BLaER1 treated with 17β-estradiol and CSF1 and Interleukin-3, amounts not matched to agents 10 nM and 100 nM (cell line): ENCODE results near the gene TGM5.
A peak's percentile ranks its signal among the peaks of the same experiment; 100 is the strongest.

ENCODE experiments used
- H3K27ac ChIP-seq, 11 experiments: shearing (Covaris generic); formaldehyde crosslinking; 2 replicates each; pipeline ENCODE4 v1.8.1; 2022
- H3K27me3 ChIP-seq, 11 experiments: shearing (Covaris generic); formaldehyde crosslinking; 2 replicates each; pipeline ENCODE4 v1.8.1; 2022
- H3K36me3 ChIP-seq, 11 experiments: shearing (Covaris generic); formaldehyde crosslinking; 2 replicates each; pipeline ENCODE4 v1.8.1; 2022
- H3K4me1 ChIP-seq, 10 experiments: shearing (Covaris generic); formaldehyde crosslinking; 2 replicates each; pipeline ENCODE4 v1.8.1; 2022
- H3K4me2 ChIP-seq, 11 experiments: shearing (Covaris generic); formaldehyde crosslinking; 2 replicates each; pipeline ENCODE4 v1.8.1; 2022
- H3K4me3 ChIP-seq, 10 experiments: shearing (Covaris generic); formaldehyde crosslinking; 2 replicates each; pipeline ENCODE4 v1.8.1; 2022
- H3K9ac ChIP-seq, 11 experiments: shearing (Covaris generic); formaldehyde crosslinking; 2 replicates each; pipeline ENCODE4 v1.8.1; 2022
- H3K9me3 ChIP-seq, 11 experiments: shearing (Covaris generic); formaldehyde crosslinking; replicated peaks in 1 of 11; 2 replicates each; pipeline ENCODE4 v1.8.1; 2022
- H4K20me1 ChIP-seq, 11 experiments: shearing (Covaris generic); formaldehyde crosslinking; 2 replicates each; pipeline ENCODE4 v1.8.1; 2022
- Cebpa-rat ChIP-seq, 11 experiments: shearing (Covaris generic); IDR thresholded peaks; 2 replicates each; pipeline ENCODE4 v1.8.1; 2022

TGM5 gene

DNA sequence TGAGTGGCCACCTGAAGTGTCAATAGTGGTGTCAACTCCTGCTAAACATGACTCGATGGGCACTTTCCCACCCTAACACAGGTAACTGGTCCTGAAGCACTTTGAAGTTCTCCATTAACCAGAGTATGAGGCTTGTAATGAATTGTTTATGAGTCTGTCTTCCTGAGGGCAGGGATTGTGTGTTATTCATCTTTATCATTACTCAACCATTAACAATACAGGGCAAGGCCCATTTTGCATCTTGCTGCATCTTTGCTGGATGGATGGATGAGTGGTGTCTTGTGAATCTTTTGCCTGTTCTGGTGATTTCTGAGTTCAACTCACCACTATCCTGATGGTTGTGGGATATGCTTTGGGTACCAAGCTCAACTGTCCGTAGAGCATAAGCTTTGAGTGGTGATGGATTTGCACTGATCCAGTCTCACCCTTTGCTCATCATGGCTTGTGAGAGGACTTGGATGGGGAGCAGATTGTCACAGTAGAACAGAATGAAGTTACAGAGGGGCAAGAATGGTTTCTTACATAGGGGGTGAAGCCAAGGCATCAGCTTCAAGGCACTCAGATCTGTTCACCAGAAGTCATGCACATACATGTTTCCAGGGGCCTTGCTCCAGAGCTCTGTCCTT lies 23.6 kb downstream of the TGM5 start:
- Histone ChIP-seq H3K27me3 (peaks cover 0 to 82% (median 0%) of the 10 kb centered on the region in 11 experiments; a peak in 8 of 22 replicates), H3K36me3 (no peaks in the 10 kb centered on the region), H3K27ac (no peak overlapping the region), H3K4me2 (no peak overlapping the region), H3K4me3 (no peak overlapping the region), H3K9me3 (peaks cover 0 to 6% (median 0%) of the 10 kb centered on the region in 11 experiments; a peak in 2 of 22 replicates), H3K4me1 (peaks cover 21 to 32% (median 22%) of the 10 kb centered on the region in 10 experiments), H3K9ac (no peak overlapping the region), H4K20me1 (peaks cover 0 to 26% (median 0%) of the 10 kb centered on the region in 11 experiments; a peak in 4 of 22 replicates)
- TF ChIP-seq Cebpa-rat (IDR thresholded peaks at IDR 0.05) = no peak

DNA sequence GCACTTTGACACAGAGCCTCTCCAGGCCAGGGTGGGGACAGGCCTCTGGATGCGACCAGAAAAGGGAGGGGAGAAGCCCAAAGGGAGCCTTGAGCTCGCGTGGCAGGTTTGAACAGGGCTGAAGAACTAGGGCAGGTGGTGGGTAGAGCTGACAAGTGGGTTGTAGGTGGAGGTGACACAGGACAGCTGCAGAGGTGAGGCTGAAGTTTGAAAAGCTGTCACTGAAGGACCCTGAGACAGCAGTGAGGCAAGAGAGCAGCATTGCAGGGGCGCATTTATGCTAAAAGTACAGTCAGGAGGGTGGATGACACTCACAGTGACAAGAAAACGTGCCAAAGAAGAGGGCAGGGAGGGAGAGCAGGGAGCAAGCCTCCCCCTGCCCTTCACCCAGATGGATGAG lies 24.1 kb downstream of the TGM5 start:
- peaks cover 0 to 87% (median 0%) of the 10 kb centered on the region in 11 experiments; a peak in 8 of 22 replicates for H3K27me3 ChIP-seq
- H3K9ac ChIP-seq = no peak overlapping the region
- H3K9me3 ChIP-seq = peaks cover 0 to 6% (median 0%) of the 10 kb centered on the region in 11 experiments; a peak in 2 of 22 replicates
- H3K4me3 ChIP-seq = no peak overlapping the region
- peaks cover 0 to 31% (median 0%) of the 10 kb centered on the region in 11 experiments; a peak in 4 of 22 replicates for H4K20me1 ChIP-seq
- H3K4me2 ChIP-seq = no peak overlapping the region
- H3K4me1 ChIP-seq = peaks cover 27 to 37% (median 28%) of the 10 kb centered on the region in 10 experiments
- no peaks in the 10 kb centered on the region for H3K36me3 ChIP-seq
- no peak for TF ChIP-seq Cebpa-rat (IDR thresholded peaks at IDR 0.05)
- H3K27ac ChIP-seq = no peak overlapping the region

DNA sequence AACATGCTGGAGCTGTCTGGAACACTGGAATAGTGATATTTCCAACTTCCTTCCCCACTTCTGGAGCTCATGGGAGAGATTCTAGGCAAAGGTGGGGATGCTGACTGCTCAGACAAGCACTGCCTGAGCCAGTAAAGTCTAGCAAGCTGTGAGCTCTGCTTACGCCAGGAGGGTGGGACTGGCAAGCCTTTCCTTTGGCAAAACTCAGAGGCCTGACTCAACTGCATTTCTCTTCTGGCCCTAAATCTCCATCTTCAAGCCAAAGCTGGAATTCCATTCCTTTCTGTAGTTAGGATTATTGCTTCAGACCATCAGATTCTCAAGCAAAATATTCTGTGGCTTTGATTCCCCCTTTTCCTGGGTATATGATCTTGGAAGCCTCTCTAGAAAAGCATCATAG lies 25.6 kb downstream of the TGM5 start:
- Histone ChIP-seq H3K4me2 (no peak overlapping the region), H3K36me3 (no peaks in the 10 kb centered on the region), H3K27ac (no peak overlapping the region), H4K20me1 (peaks cover 0 to 41% (median 0%) of the 10 kb centered on the region in 11 experiments; a peak in 5 of 22 replicates), H3K4me3 (no peak overlapping the region), H3K9me3 (no peaks in the 10 kb centered on the region), H3K9ac (no peak overlapping the region), H3K27me3 (peaks cover 0 to 92% (median 0%) of the 10 kb centered on the region in 11 experiments; a peak in 8 of 22 replicates), H3K4me1 (peaks cover 37 to 44% (median 42%) of the 10 kb centered on the region in 10 experiments)
- TF ChIP-seq Cebpa-rat (IDR thresholded peaks at IDR 0.05) = no peak

DNA sequence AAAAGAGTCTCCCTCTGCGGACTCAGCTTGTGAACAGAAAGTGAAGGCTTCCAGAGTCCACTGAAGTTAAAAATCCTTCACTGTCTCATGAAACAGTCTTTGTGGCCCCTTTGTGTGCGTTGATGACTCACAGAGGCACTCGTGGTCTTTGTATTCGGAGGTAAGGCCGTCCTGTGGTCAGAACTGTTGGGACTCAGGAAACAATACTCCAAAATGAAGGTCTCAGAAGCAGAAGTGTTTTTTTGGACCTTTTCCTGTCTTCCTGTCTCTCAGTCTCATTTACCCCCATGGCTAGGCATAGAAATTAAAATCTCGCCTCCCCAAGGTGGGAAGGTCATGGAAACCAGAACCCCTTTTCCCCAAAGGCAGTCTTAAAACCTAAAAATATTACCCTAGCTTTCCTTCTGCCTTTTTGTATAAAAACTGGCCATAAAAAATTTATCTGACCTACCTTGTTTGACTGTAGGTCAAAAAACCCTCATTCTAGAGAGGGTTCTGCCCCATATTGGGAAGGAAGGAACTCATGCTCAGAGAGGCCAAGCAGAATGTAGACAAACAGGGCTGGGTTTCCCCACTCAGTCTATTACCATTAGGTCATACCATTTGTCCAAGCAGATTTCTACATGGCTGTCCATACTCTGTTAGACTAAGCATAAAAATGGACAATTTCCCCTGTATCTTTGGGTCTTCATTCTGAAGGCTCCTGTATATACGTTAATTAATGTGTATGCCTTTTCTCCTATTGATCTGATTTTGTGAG lies 26.8 kb downstream of the TGM5 start:
- H3K4me2 ChIP-seq = peak overlapping the region; percentile 60 to 90 (median 76)

DNA sequence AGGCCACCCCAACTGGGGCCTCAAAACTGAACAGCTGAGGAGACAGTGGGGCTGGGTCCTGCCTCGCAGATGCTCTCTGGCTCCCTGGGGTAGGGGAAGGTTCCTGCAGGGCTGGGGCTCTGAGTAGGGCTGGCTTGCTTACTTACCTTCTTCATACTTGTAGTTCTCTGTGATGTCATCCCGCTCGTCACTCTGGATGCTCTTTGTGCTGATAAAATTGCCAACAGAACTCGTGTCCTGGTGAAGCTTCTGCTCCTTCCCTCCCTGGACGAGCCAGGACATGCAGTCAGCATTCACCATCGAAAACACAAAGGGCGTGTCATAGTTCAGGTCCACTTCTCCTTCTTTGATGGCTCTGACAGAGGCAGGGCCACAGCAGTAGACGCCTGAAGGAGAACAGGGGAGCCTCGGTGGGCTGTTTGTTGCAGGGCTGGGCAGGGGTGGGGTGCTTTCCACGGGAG lies 28.0 kb downstream of the TGM5 start:
- Histone ChIP-seq H3K4me1 (peaks cover 40 to 67% (median 59%) of the 10 kb centered on the region in 10 experiments), H3K9me3 (no peaks in the 10 kb centered on the region), H3K27me3 (peaks cover 0 to 92% (median 0%) of the 10 kb centered on the region in 11 experiments; a peak in 8 of 22 replicates), H3K4me3 (no peak overlapping the region), H4K20me1 (peaks cover 0 to 61% (median 0%) of the 10 kb centered on the region in 11 experiments; a peak in 5 of 22 replicates), H3K9ac (0 out of 22 replicates have a peak overlapping the region, but pooled peaks of 1 of the 11 experiments have one; percentile 39), H3K36me3 (no peaks in the 10 kb centered on the region), H3K4me2 (peak overlapping the region; percentile 60 to 90 (median 76)), H3K27ac (no peak overlapping the region)
- no peak for TF ChIP-seq Cebpa-rat (IDR thresholded peaks at IDR 0.05)

More for the DNA sequence above, 26.8 kb downstream of the TGM5 start:
- H3K27ac ChIP-seq = peak overlapping the region in 3 of 11 experiments; percentile 9 to 22 (median 14); a peak in 3 of 22 replicates
- H3K36me3 ChIP-seq = no peaks in the 10 kb centered on the region
- H3K4me3 ChIP-seq = peak overlapping the region in 1 of 10 experiments; percentile 9; a peak in 1 of 20 replicates
- H3K9ac ChIP-seq = 0 out of 22 replicates have a peak overlapping the region, but pooled peaks of 1 of the 11 experiments have one; percentile 37
- no peak for TF ChIP-seq Cebpa-rat (IDR thresholded peaks at IDR 0.05)
- H3K4me1 ChIP-seq = peaks cover 40 to 55% (median 53%) of the 10 kb centered on the region in 10 experiments
- peaks cover 0 to 93% (median 0%) of the 10 kb centered on the region in 11 experiments; a peak in 8 of 22 replicates for H3K27me3 ChIP-seq
- H4K20me1 ChIP-seq = peaks cover 0 to 51% (median 0%) of the 10 kb centered on the region in 11 experiments; a peak in 5 of 22 replicates
- no peaks in the 10 kb centered on the region for H3K9me3 ChIP-seq

DNA sequence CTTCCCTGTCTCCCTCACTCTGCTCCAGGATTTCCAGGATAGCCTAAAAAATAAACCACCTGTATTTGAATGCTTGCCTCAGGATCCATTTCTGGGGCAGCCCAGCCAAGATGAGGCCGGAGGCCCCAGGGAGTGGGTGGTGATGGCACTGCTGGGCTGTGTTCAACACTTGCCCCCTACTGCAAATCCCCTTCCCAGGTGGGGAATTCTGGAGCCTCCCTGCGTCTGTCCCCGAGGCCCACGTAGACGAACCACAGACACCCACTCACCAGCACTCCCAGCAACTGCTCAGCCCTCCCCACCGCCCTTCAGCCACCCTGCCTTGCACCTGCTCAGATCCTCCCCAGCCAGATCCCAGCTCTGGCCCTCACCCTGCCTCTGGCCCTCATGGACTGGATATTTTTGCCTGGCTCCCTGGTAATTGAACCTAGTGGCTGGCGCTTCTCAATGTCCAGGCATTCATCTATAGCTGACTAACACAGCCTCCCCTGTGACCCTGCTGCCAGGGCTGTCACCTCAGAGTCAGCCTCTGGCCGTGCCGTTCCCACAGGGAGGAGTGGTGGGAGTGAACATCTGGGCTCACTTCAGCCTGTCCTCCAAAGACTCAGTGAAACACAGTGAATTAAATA lies 28.8 kb downstream of the TGM5 start:
- peaks cover 0 to 65% (median 0%) of the 10 kb centered on the region in 11 experiments; a peak in 5 of 22 replicates for H4K20me1 ChIP-seq
- no peaks in the 10 kb centered on the region for H3K9me3 ChIP-seq
- peaks cover 0 to 91% (median 0%) of the 10 kb centered on the region in 11 experiments; a peak in 8 of 22 replicates for H3K27me3 ChIP-seq
- 0 out of 20 replicates have a peak overlapping the region, but pooled peaks of 1 of the 10 experiments have one; percentile 5 for H3K4me3 ChIP-seq
- peak overlapping the region in 1 of 11 experiments; percentile 39; a peak in 1 of 22 replicates for H3K9ac ChIP-seq
- no peaks in the 10 kb centered on the region for H3K36me3 ChIP-seq
- TF ChIP-seq Cebpa-rat (IDR thresholded peaks at IDR 0.05) = no peak
- peak overlapping the region; percentile 60 to 90 (median 76); a peak in 20 of 22 replicates for H3K4me2 ChIP-seq
- no peak overlapping the region for H3K27ac ChIP-seq
- peaks cover 40 to 74% (median 66%) of the 10 kb centered on the region in 10 experiments for H3K4me1 ChIP-seq

DNA sequence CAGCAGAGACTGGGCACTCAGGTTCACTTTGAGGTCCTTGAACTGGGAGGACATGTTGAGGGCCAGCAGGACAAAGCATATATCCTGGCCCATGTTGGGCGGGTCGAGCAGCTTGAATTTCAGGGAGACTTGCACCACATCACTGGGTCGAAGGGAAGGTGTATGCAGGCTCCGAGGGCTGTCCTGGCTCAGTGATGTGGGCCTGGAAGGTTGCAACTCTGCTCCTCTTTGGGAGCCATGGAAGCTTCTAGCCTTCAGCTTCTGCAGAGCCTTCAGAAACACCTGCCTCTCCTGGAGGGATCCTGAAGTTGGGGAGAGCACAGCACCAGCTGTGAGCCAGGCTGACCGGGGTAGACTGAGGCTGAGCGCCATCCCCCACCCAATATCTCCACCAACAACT lies 31.2 kb downstream of the TGM5 start:
- peak overlapping the region in 1 of 11 experiments; percentile 49; a peak in 1 of 22 replicates for H3K27ac ChIP-seq
- H3K36me3 ChIP-seq = no peaks in the 10 kb centered on the region
- TF ChIP-seq Cebpa-rat (IDR thresholded peaks at IDR 0.05) = no peak
- no peak overlapping the region for H3K4me3 ChIP-seq
- H3K4me2 ChIP-seq = peak overlapping the region in 9 of 11 experiments; percentile 56 to 90 (median 78); a peak in 16 of 22 replicates
- H4K20me1 ChIP-seq = peaks cover 0 to 62% (median 0%) of the 10 kb centered on the region in 11 experiments; a peak in 5 of 22 replicates
- H3K9ac ChIP-seq = no peak overlapping the region
- H3K27me3 ChIP-seq = peaks cover 0 to 80% (median 0%) of the 10 kb centered on the region in 11 experiments; a peak in 8 of 22 replicates
- peaks cover 40 to 74% (median 66%) of the 10 kb centered on the region in 10 experiments for H3K4me1 ChIP-seq
- no peaks in the 10 kb centered on the region; a peak in 1 of 22 replicates for H3K9me3 ChIP-seq

DNA sequence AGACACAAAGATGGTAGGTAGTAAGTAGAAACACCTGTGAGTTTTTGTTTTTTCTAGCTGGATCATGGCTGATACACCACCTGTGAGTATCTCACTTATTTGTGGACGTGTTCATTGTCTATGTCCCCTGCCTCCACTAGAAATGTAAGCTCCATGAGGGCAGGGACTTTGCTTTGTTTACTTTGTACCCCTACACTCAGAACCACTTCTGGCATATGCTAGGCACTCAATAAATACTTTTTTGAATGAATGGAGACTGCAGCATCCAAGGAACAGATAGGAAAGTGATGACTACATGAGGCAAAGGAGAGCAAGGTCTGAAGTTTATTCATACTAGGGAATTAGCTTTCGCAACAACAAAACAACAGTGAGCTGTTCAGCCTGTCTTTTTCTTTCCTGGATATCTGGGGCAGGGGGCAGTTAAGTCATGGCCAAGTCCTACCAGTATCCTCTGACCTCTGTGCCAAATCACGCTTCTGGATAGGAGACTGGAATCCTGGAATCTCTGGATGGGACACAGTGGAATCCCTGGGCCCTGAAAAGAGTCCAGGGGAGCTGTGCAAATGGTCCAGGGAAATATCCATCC lies 34.3 kb downstream of the TGM5 start:
- Histone ChIP-seq H4K20me1 (peaks cover 0 to 35% (median 0%) of the 10 kb centered on the region in 11 experiments; a peak in 5 of 22 replicates), H3K4me1 (peaks cover 13 to 44% (median 36%) of the 10 kb centered on the region in 10 experiments; a peak in 19 of 20 replicates), H3K9me3 (no peaks in the 10 kb centered on the region; a peak in 1 of 22 replicates), H3K27ac (no peak overlapping the region), H3K4me3 (no peak overlapping the region), H3K4me2 (no peak overlapping the region), H3K9ac (no peak overlapping the region), H3K27me3 (peaks cover 0 to 65% (median 0%) of the 10 kb centered on the region in 11 experiments; a peak in 7 of 22 replicates), H3K36me3 (no peaks in the 10 kb centered on the region)
- TF ChIP-seq Cebpa-rat (IDR thresholded peaks at IDR 0.05) = no peak
